ENCODE results near the gene EME2.

- TF ChIP-seq, protein P1, sequence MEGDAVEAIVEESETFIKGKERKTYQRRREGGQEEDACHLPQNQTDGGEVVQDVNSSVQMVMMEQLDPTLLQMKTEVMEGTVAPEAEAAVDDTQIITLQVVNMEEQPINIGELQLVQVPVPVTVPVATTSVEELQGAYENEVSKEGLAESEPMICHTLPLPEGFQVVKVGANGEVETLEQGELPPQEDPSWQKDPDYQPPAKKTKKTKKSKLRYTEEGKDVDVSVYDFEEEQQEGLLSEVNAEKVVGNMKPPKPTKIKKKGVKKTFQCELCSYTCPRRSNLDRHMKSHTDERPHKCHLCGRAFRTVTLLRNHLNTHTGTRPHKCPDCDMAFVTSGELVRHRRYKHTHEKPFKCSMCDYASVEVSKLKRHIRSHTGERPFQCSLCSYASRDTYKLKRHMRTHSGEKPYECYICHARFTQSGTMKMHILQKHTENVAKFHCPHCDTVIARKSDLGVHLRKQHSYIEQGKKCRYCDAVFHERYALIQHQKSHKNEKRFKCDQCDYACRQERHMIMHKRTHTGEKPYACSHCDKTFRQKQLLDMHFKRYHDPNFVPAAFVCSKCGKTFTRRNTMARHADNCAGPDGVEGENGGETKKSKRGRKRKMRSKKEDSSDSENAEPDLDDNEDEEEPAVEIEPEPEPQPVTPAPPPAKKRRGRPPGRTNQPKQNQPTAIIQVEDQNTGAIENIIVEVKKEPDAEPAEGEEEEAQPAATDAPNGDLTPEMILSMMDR (conservative IDR thresholded peaks at IDR 0.05; ENCODE audit: low read depth, low read length) = no peak
- TF ChIP-seq EZH2 (IDR thresholded peaks at IDR 0.05; ENCODE audit: borderline replicate concordance, low read depth, low read length, poor library complexity, severe bottlenecking) = no peak
These were observed 18.1 kb downstream of the EME2 start for GRCh38 chr16:1790611-1791255.

All from A673 (cell line).